Colonic mucosa (tissue), 4 donors: Measurements from ENCODE around the gene AACS. TPM values are rescaled to one million over a fixed set of nuclear protein-coding genes. Genes with fewer than 3 reads are reported as not detected.

Source experiments
- DNase-seq: peaks from one replicate; pipeline ENCODE4 v3.0.0-alpha.2; 2020
- H3K27ac ChIP-seq: fragments of 200-600 bp; one replicate; pipeline ENCODE4 v1.8.0; 2021
- H3K27me3 ChIP-seq: fragments of 200-600 bp; one replicate; pipeline ENCODE4 v1.8.0; 2021
- H3K36me3 ChIP-seq: fragments of 200-600 bp; one replicate; pipeline ENCODE4 v1.8.0; 2021
- H3K4me1 ChIP-seq: fragments of 200-600 bp; one replicate; pipeline ENCODE4 v1.8.0; 2021; ENCODE audit warnings: mild to moderate bottlenecking
- H3K4me3 ChIP-seq: fragments of 200-600 bp; one replicate; pipeline ENCODE4 v1.8.0; 2021
- H3K9ac ChIP-seq, 2 donors: one replicate each; pipeline ENCODE4 v1.7.0; 2013; ENCODE audit warnings: control low read depth in 2 of 2, low read depth in 2 of 2, low read length in 2 of 2
- H3K9me3 ChIP-seq: fragments of 200-600 bp; one replicate; pipeline ENCODE4 v1.8.0; 2021
- intact Hi-C: fragments of 100-400 bp; cut with DNase I; formaldehyde crosslinking; loops from one replicate; pipeline ENCODE4 v1.14.1; 2022
- total RNA-seq, 2 donors: library from RNA; stranded (reverse); fragmentation: NEBNext Ultra II Directional in 1 of 2; extraction: Animal tissue kit (Norgen Biotek cat#: 25700) in 1 of 2; gene quantifications; one replicate each; pipeline ENCODE4 v1.2.1, GENCODE V29; 2021
- TF ChIP-seq, protein P1 (sequence below): fragments of 200-600 bp; IDR thresholded peaks from one replicate; pipeline ENCODE4 v1.8.0; 2022; ENCODE audit warnings: antibody characterized with exemption, mild to moderate bottlenecking
- donor health status: healthy.
- donor health status: DM: no; HTN: no; CAD: no.
- donor health status: DM: no; HTN: no; CAD: no.

Gene AACS
- total RNA-seq, 2 donors from 2014 or later: 50.7 to 58.1 TPM

DNA sequence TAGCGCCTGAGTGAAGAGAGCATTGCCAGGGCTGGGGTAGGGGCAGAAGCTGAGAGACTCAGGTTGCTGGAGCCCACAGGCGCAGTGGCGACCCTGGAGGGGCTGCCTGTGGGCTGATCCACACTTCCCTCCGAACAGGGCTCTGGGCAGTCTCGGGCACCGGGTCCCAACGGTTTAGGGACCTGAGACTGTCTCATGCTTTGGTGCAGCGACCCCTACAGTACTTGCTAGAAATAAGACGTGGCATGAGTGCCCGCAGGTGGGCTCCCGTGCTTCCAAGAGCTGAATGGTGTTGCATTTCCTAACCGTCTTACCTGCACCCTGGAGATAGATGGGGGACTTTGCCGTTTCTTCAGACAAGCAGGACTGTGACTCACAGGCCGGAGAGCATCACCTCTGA, 57.4 kb downstream of the AACS start:
- TF ChIP-seq, protein P1, sequence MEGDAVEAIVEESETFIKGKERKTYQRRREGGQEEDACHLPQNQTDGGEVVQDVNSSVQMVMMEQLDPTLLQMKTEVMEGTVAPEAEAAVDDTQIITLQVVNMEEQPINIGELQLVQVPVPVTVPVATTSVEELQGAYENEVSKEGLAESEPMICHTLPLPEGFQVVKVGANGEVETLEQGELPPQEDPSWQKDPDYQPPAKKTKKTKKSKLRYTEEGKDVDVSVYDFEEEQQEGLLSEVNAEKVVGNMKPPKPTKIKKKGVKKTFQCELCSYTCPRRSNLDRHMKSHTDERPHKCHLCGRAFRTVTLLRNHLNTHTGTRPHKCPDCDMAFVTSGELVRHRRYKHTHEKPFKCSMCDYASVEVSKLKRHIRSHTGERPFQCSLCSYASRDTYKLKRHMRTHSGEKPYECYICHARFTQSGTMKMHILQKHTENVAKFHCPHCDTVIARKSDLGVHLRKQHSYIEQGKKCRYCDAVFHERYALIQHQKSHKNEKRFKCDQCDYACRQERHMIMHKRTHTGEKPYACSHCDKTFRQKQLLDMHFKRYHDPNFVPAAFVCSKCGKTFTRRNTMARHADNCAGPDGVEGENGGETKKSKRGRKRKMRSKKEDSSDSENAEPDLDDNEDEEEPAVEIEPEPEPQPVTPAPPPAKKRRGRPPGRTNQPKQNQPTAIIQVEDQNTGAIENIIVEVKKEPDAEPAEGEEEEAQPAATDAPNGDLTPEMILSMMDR: no peak
- intact Hi-C loops: no loop called here
- H3K27me3 ChIP-seq: no peaks in the 10 kb centered on the region

DNA sequence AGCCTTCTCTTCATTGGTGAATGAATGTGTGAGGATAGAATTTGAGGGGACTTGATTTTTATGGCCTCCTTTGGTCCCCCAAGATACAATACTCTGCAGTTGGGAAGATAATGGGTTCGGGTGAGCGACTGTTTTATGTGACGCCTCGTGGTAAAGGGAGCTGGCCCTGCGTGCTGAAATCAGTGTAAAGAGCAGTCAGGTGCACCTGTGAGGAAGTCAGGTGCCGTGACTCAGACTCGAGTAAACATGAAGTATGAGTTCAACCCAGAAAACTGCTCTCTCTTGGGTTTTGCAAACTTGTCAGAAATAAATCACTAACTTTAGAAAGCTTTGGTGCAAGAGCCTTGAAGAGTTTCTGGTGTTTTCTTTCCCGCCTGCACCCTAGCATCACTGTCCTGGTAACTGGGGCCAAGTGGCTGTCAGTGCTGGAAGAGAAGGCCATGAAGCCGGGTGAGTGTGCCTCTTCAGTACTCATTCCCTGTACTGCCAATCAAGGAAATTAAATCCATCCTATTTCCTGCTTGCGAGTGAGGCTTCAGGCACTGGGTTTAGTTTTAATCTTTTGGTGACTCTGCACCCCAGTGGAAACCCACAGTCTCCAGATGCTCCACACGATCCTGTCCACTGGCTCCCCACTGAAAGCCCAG, 59.2 kb downstream of the AACS start:
- DNase-seq: peak; percentile 72
- Histone ChIP-seq H3K9me3 (no peaks in the 10 kb centered on the region), H3K9ac (no peak overlapping the region), H3K36me3 (no peaks in the 10 kb centered on the region), H3K4me1 (peaks cover 9% of the 10 kb centered on the region), H3K27me3 (no peaks in the 10 kb centered on the region), H3K4me3 (no peak overlapping the region), H3K27ac (peak overlapping the region; percentile 59)
- intact Hi-C loops: no loop called here
- TF ChIP-seq, protein P1: no peak

More for the DNA sequence above, 57.4 kb downstream of the AACS start:
- peaks cover 9% of the 10 kb centered on the region for H3K4me1 ChIP-seq
- no peak overlapping the region for H3K4me3 ChIP-seq
- no peak for DNase-seq
- no peak overlapping the region for H3K27ac ChIP-seq
- H3K36me3 ChIP-seq: no peaks in the 10 kb centered on the region
- no peak overlapping the region for H3K9ac ChIP-seq
- H3K9me3 ChIP-seq: no peaks in the 10 kb centered on the region

DNA sequence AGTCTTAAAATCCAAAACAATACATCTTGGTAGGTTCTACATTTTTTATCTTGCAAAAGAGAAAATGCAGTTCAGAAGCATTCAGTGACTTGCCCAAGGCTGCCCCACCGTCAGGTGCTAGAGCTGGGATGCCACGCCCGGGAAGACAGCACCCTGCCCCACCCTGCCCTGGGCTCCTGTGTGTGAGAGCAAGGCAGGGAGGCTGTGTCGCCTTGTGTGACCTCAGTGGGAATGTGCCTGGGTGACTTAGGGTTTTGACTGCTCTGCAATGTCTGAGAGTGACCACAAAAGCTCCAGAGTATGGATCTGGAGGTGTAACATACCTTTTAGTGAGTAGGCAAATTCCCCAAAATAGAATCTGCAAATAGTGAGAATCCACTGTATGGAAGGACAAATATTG, 60.0 kb downstream of the AACS start:
- TF ChIP-seq, protein P1: no peak
- H3K27ac ChIP-seq: peak overlapping the region; percentile 59

DNA sequence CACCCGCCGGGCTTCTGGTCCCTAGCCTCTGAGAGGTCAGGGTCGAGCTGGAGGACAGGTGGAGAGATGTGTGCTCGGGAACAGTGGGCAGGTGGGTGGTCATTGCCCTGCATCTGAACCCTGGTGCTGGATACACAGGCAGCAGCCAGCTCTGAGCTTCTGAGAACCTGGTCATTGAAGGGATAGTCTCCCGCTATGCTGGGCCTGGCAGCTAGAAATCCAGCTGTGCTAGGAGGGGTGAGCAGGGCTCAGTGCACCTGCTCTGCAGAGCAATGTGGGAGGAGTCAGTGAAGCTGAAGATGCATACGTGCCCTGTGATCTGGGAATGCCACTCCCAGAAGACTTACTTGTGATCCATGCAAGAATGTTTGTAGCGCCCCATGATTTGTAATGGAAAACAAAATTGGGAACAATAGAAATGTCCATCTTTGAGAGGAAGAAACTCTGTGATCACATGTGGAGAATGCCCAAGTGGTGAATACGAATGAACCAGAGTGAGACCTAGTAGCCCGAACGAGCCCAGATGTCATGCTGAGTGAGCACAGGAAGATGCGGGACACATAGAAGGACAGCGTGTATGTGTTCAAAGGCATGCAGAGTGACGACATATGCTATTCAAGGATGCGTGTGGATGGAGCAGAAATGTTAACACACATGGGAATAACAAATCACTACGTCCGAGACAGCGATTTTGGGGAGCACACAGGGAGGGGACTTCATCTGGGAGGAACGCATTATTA, 63.4 kb downstream of the AACS start:
- peaks cover 9% of the 10 kb centered on the region for H3K4me1 ChIP-seq
- H3K9ac ChIP-seq: no peak overlapping the region
- intact Hi-C loops: no loop called here
- DNase-seq: no peak
- TF ChIP-seq, protein P1: no peak
- H3K4me3 ChIP-seq: no peak overlapping the region
- no peaks in the 10 kb centered on the region for H3K9me3 ChIP-seq
- no peak overlapping the region for H3K27ac ChIP-seq
- H3K27me3 ChIP-seq: no peaks in the 10 kb centered on the region
- no peaks in the 10 kb centered on the region for H3K36me3 ChIP-seq

More for the DNA sequence above, 60.0 kb downstream of the AACS start:
- intact Hi-C loops: no loop called here
- Histone ChIP-seq H3K9me3 (no peaks in the 10 kb centered on the region), H3K27me3 (no peaks in the 10 kb centered on the region), H3K36me3 (no peaks in the 10 kb centered on the region), H3K4me1 (peaks cover 9% of the 10 kb centered on the region), H3K9ac (no peak overlapping the region), H3K4me3 (no peak overlapping the region)
- peak; percentile 81 for DNase-seq

DNA sequence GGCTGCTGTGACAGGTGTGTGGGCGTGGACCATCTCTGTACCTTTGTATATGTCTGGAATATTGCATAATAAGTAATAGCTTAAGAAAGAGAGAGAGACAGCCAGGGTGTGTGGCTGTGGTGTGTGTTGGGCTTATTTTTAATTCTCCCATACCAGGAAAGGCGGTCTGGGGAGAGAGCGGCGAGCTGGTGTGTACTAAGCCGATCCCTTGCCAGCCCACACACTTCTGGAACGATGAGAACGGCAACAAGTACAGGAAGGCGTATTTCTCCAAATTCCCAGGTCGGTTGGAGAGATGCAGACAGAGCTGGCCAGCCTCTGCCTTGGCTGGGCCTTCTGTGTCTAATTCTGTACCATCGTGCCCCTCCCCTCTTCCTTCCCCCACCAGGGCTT, 63.9 kb downstream of the AACS start:
- H3K27me3 ChIP-seq: no peaks in the 10 kb centered on the region
- no peaks in the 10 kb centered on the region for H3K36me3 ChIP-seq
- no peak for DNase-seq
- TF ChIP-seq, protein P1: no peak
- peaks cover 9% of the 10 kb centered on the region for H3K4me1 ChIP-seq
- H3K4me3 ChIP-seq: no peak overlapping the region
- H3K27ac ChIP-seq: no peak overlapping the region
- intact Hi-C loops: no loop called here
- no peaks in the 10 kb centered on the region for H3K9me3 ChIP-seq
- no peak overlapping the region for H3K9ac ChIP-seq
